Measurements from ENCODE around the gene EIF3K. TPM values are rescaled to one million over a fixed set of nuclear protein-coding genes. Genes with fewer than 3 reads are reported as not detected.
A peak's percentile ranks its signal among the peaks of the same experiment; 100 is the strongest.

Gene EIF3K
- total and polyA plus RNA-seq, 12 donors, result 177 to 537 (median 267) TPM

DNA sequence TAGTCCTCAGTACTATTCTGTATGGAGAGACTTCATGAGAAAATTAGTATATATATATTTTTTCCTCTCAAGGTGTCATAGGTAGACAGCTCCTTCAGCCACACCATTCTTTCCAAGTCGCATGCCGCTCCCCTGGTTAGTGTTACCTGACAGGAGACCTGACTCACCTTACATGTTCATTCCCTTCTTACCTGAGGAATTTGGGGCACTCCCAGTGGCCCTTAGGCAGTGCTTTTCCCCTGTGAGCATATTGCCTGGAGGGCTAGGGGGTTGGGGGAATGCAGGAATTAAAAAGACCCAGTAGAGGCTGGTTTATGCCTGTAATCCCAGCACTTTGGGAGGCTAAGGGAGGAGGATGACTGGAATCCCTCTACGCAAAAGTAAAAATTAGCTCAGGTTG lies 19.5 kb downstream of the EIF3K start:
- intact Hi-C loops (cut with DNase I), result loop anchor here (5.0 to 10.0 kb wide), 5 partner anchors 94 to 276 kb away; partner anchors contain the start of genes FAM98C (in 2 of the 2) and CCER2 (in 1 of the 2)
- no peaks in the 10 kb centered on the region for H3K9me3 ChIP-seq (replicated peaks in 1 of 3)
- H3K36me3 ChIP-seq (replicated peaks in 1 of 2), result peaks cover 0 to 20% of the 10 kb centered on the region in 2 donors
- no peak overlapping the region for H3K27ac ChIP-seq
- no peak for DNase-seq
- H3K4me3 ChIP-seq, result no peak overlapping the region
- TF ChIP-seq, protein P1, sequence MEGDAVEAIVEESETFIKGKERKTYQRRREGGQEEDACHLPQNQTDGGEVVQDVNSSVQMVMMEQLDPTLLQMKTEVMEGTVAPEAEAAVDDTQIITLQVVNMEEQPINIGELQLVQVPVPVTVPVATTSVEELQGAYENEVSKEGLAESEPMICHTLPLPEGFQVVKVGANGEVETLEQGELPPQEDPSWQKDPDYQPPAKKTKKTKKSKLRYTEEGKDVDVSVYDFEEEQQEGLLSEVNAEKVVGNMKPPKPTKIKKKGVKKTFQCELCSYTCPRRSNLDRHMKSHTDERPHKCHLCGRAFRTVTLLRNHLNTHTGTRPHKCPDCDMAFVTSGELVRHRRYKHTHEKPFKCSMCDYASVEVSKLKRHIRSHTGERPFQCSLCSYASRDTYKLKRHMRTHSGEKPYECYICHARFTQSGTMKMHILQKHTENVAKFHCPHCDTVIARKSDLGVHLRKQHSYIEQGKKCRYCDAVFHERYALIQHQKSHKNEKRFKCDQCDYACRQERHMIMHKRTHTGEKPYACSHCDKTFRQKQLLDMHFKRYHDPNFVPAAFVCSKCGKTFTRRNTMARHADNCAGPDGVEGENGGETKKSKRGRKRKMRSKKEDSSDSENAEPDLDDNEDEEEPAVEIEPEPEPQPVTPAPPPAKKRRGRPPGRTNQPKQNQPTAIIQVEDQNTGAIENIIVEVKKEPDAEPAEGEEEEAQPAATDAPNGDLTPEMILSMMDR (IDR thresholded peaks at IDR 0.05), result no peak
- H3K4me1 ChIP-seq (replicated peaks in 1 of 2), result peaks cover 0 to 5% of the 10 kb centered on the region in 2 donors
- H3K27me3 ChIP-seq, result no peaks in the 10 kb centered on the region
- WGBS, 4 donors, result 92 to 98% (median 98%) methylated on average over 3 of the region's 3 CpGs

DNA sequence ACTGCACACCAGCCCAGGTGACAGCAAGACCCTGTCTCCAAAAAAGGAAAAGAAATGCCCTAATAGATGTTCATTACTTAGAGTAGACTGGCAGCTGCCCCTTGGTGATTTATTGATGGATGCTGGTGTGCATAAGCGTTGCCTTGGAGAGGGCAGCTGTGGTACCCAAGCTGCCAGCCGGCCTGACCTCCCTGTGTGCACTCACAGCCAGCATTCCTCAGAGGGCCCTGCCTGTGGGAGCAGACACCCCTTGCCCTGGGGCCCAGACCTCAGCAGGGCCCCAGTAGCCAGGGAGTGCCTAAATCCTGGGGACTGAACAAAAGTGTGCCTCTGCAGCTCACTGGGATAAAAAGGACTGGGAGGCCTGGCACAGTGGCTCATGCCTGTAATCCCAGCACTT lies 20.7 kb downstream of the EIF3K start:
- Histone ChIP-seq H3K27me3 (no peaks in the 10 kb centered on the region), H3K9me3 (replicated peaks in 1 of 3) (no peaks in the 10 kb centered on the region), H3K36me3 (replicated peaks in 1 of 2) (peaks cover 0 to 15% of the 10 kb centered on the region in 2 donors), H3K4me3 (no peak overlapping the region), H3K27ac (no peak overlapping the region), H3K4me1 (replicated peaks in 1 of 2) (peaks cover 0 to 5% of the 10 kb centered on the region in 2 donors)
- TF ChIP-seq, protein P1 (IDR thresholded peaks at IDR 0.05), result no peak
- TF ChIP-seq POLR2A (IDR thresholded peaks at IDR 0.05), result no peak
- no peak for DNase-seq
- 82 to 98% (median 83%) methylated on average over 2 of the region's 2 CpGs; no CpG with 5 or more reads in 1 of the 4 donors for WGBS, 4 donors
- intact Hi-C loops (cut with DNase I), result loop anchor here (5.0 to 10.0 kb wide), 5 partner anchors 95 to 275 kb away; partner anchors contain the start of genes FAM98C (in 2 of the 2) and CCER2 (in 1 of the 2)

DNA sequence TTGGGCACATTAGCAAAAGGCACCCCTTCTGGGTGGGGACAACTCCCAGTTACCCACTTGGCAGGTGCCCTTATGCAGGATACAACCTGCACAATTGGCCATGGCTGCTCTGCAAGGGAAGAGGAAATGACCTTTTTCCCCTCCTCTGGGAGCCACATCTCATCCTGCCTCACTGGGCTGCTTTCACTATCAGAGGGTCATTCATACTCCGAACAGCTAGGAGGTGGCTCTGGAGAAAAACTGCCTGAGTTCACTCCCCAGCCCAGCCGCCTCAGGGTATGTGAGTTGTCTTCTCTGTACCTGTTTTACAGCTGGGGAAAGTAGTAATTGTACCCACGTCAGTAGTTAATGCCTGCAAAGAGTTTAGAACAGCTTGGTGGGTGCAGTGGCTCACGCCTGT lies 21.4 kb downstream of the EIF3K start:
- no peak overlapping the region for H3K4me3 ChIP-seq
- TF ChIP-seq, protein P1 (IDR thresholded peaks at IDR 0.05), result no peak
- no peak for TF ChIP-seq POLR2A (IDR thresholded peaks at IDR 0.05)
- H3K36me3 ChIP-seq (replicated peaks in 1 of 2), result peaks cover 0 to 11% of the 10 kb centered on the region in 2 donors

DNA sequence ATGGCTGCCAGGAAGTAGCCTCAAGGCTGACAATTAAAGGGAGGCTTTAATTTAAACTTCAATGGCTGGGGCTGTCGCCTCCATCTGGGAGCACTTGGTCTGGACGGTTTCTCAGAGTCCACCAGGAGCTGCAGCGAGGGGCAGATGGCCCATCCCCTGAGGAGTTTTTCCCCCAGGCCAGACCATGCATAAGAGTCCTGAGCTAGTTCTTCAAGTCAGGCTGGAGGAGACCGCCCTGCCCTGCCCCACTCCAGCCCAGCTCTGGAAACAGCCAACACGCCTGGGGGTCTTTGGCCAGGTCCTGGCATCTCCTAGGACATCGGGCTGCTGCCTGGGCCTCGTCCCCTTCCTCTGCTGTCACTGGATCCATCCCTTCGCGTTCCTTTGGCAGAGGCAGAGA lies 23.2 kb downstream of the EIF3K start:
- H3K4me3 ChIP-seq, result no peak overlapping the region
- no peaks in the 10 kb centered on the region for H3K27me3 ChIP-seq
- H3K36me3 ChIP-seq (replicated peaks in 1 of 2), result no peaks in the 10 kb centered on the region
- H3K4me1 ChIP-seq (replicated peaks in 1 of 2), result peaks cover 0 to 4% of the 10 kb centered on the region in 2 donors
- no peak for TF ChIP-seq POLR2A (IDR thresholded peaks at IDR 0.05)
- TF ChIP-seq, protein P1 (IDR thresholded peaks at IDR 0.05), result no peak
- intact Hi-C loops (cut with DNase I), result no loop called here
- H3K27ac ChIP-seq, result no peak overlapping the region
- 82 to 92% (median 88%) methylated on average over 9 of the region's 9 CpGs for WGBS, 4 donors
- no peaks in the 10 kb centered on the region for H3K9me3 ChIP-seq (replicated peaks in 1 of 3)
- DNase-seq, result no peak

More for the DNA sequence above, 21.4 kb downstream of the EIF3K start:
- Histone ChIP-seq H3K9me3 (replicated peaks in 1 of 3) (no peaks in the 10 kb centered on the region), H3K4me1 (replicated peaks in 1 of 2) (peaks cover 0 to 5% of the 10 kb centered on the region in 2 donors), H3K27me3 (no peaks in the 10 kb centered on the region), H3K27ac (peak overlapping the region in 1 of 5 donors; percentile 34)
- no peak for DNase-seq
- WGBS, 4 donors, result 74 to 89% (median 80%) methylated on average over 3 to 4 of the region's 4 CpGs; no CpG with 5 or more reads in 1 of the 4 donors
- intact Hi-C loops (cut with DNase I), result no loop called here

All from adrenal gland (tissue), 12 donors.